Liver (tissue), 3 donors: ENCODE measurements around the gene RNASE4.

ENCODE experiments used
- ATF3 ChIP-seq: IDR thresholded peaks from 2 replicates; pipeline ENCODE4 v1.6.1; 2016; ENCODE audit warnings: antibody characterized with exemption
- CTCF ChIP-seq: fragments of 150-350 bp; IDR thresholded peaks from 2 replicates; pipeline ENCODE4 v1.5.1; 2017; ENCODE audit warnings: improper control_type of control experiment, low read depth, low read length; ENCODE audit not compliant: missing input control
- EGR1 ChIP-seq, 2 donors: IDR thresholded peaks; 2 replicates each; pipeline ENCODE4 v1.6.1; 2016 to 2018; ENCODE audit warnings: antibody characterized with exemption in 2 of 2, low read depth in 2 of 2
- GABPA ChIP-seq, 2 donors: IDR thresholded peaks in 1 of 2; conservative IDR thresholded peaks in 1 of 2; 2 replicates each; pipeline ENCODE4 v1.6.1; 2016; ENCODE audit warnings: antibody characterized with exemption in 2 of 2, mild to moderate bottlenecking in 1 of 2, moderate library complexity in 1 of 2
- JUND ChIP-seq, 2 donors: IDR thresholded peaks; 2 replicates each; pipeline ENCODE4 v1.6.1; 2016; ENCODE audit warnings: antibody characterized with exemption in 2 of 2
- MAX ChIP-seq: IDR thresholded peaks from 2 replicates; pipeline ENCODE4 v1.6.1; 2016; ENCODE audit warnings: antibody characterized with exemption
- NR2F2 ChIP-seq: IDR thresholded peaks from 2 replicates; pipeline ENCODE4 v1.6.1; 2016; ENCODE audit warnings: antibody characterized with exemption
- RAD21 ChIP-seq, 2 donors: IDR thresholded peaks; 2 replicates each; pipeline ENCODE4 v1.6.1; 2016; ENCODE audit warnings: antibody characterized with exemption in 2 of 2, mild to moderate bottlenecking in 2 of 2
- REST ChIP-seq: IDR thresholded peaks from 2 replicates; pipeline ENCODE4 v1.6.1; 2016; ENCODE audit warnings: antibody characterized with exemption, mild to moderate bottlenecking
- RXRA ChIP-seq, 2 donors: IDR thresholded peaks; 2 replicates each; pipeline ENCODE4 v1.6.1; 2017 to 2018; ENCODE audit warnings: antibody characterized with exemption in 2 of 2, mild to moderate bottlenecking in 1 of 2
- SP1 ChIP-seq: IDR thresholded peaks from 2 replicates; pipeline ENCODE4 v1.6.1; 2018; ENCODE audit warnings: antibody characterized with exemption, mild to moderate bottlenecking
- YY1 ChIP-seq: IDR thresholded peaks from 2 replicates; pipeline ENCODE4 v1.6.1; 2016; ENCODE audit warnings: antibody characterized with exemption, mild to moderate bottlenecking
- donor health status: healthy.
- donor health status: healthy.

- no peak for TF ChIP-seq CTCF
- TF ChIP-seq GABPA (IDR thresholded peaks at IDR 0.05 in 1 of 2, conservative IDR thresholded peaks at IDR 0.05 in 1 of 2): no peak
- TF ChIP-seq YY1: peak; percentile 15
- peak; percentile 28 to 44 for TF ChIP-seq RXRA (IDR thresholded peaks at IDR 0.05)
- TF ChIP-seq SP1: peak; percentile 48
- TF ChIP-seq EGR1 (IDR thresholded peaks at IDR 0.05; ENCODE audit: low read depth in 2 of 2): no peak
- peak in 1 of 2 donors; percentile 51 for TF ChIP-seq JUND (IDR thresholded peaks at IDR 0.05)
- TF ChIP-seq RAD21 (IDR thresholded peaks at IDR 0.05): peak in 1 of 2 donors; percentile 2
- peak; percentile 100 for TF ChIP-seq ATF3
- peak; percentile 79 for TF ChIP-seq MAX
- TF ChIP-seq NR2F2: peak; percentile 32
- no peak for TF ChIP-seq REST
Measured at GRCh38 chr14:20683891-20684661, at the start of gene RNASE4.
